Activated CD4-positive, alpha-beta T cell treated with anti-CD3 and anti-CD28 coated beads, Interleukin-2, Interleukin-4, amounts not matched to agents 100 ng/mL and 50 ng/mL, durations not matched to agents 16 hours and 8 hours (primary cell): ENCODE data around the gene MYO1C.
"Not testable (repeated sequence)": the region's sequence is repeated elsewhere in the genome, so short reads cannot be mapped to it uniquely, and the experiment has no call there.

Experiments
- DNase-seq: peaks from one replicate; pipeline ENCODE4 v3.0.0-alpha.2; 2020; ENCODE audit warnings: low spot score

The MYO1C gene

DNA sequence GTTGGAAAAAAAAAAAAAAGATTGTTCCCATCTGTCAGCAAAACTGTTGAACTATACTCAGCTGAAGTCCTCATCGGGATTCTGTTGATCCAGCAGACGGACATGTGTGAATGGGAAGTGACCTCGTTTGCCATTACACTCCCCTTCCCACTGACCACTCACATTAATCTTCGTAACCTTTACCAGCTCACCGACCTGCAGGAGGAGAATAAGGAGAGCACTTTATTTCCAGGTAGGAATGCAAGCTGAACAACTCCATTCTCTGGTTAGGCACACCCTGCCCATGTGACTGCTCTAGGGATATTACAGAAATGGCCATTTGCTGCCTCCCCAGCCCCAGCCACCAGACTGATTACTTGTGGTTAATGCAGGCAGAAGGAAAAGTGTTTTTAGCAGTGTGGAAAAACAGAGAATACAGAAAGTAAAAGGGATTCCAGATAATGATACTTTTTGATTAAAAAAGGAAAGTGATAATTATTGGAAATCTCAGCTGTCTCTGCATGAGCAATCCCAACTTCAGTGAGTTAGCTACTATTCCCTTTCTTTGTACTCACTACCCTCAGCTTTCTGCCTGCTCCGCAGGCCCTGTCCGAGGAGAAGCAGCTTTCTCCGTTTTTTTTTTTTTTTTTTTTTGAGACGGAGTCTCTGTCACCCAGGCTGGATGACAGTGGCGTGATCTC, 68.9 kb downstream of the MYO1C start:
- no peak for DNase-seq

GRCh38 chr17:1422885-1423284, 69.6 kb downstream of the MYO1C start:
- DNase-seq = no peak

GRCh38 chr17:1421470-1421869, 71.0 kb downstream of the MYO1C start:
- no peak for DNase-seq

GRCh38 chr17:1420981-1421380, 71.5 kb downstream of the MYO1C start:
- DNase-seq = no peak

DNA sequence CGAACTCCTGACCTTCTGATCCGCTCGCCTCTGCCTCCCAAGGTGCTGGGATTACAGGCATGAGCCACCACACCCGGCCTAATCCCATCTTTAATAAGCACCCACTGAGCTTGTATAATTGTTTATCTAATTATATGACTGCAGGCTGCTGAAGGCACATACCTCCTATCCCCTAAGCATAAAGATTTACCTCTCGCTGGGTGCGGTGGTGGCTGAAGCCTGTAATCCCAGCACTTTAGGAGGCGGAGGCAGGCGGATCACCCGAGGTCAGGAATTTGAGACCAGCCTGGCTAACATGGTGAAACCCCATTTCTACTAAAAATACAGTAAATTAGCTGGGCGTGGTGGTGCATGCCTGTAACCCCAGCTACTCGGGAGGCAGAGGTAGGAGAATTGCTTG, 72.3 kb downstream of the MYO1C start:
- DNase-seq = no peak

- DNase-seq = not testable (repeated sequence)
Measured at GRCh38 chr17:1418476-1418875, 74.0 kb downstream of the MYO1C start.

DNA sequence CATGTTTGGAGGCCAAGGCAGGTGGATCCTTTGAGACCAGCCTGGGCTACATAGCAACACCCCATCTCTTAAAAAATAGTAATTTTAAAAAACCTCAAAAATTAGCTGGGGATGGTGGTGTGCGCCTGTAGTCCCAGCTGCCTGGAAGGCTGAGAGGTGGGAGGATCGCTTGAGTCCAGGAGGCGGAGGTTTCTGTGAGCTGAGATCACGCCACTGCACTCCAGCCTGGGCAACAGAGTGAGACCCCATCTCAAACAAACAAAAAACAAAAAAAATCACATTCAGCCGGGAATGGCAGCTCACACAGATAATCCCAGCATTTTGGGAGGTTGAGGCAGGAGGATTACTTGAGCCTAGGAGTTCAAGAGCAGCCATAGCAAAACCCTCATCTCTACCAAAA, 76.1 kb downstream of the MYO1C start:
- DNase-seq = no peak

DNA sequence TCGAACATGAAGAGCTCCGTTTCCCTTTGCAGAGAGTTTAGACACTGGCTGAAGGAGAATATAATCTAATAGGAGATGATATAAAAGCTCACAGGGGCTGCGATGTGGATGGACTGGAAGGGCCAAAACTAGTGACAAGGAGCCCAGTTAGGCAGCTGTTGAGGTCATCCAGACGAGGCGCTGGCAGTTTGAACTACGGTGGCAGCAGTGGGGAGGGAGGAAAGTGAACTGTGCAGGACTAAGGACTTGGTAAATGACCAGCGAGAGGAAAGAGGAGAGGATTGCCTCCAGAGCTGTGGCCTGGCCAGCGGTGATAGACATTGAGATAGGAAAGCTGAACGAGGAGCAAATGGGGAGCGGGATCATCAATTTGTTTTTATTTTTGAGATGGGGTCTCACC, 77.9 kb downstream of the MYO1C start:
- DNase-seq = no peak
